Measurements from ENCODE around the gene LRRC25.
A peak's percentile ranks its signal among the peaks of the same experiment; 100 is the strongest.
"Not testable (repeated sequence)": the region's sequence is repeated elsewhere in the genome, so short reads cannot be mapped to it uniquely, and the experiment has no call there.

LRRC25 gene

DNA sequence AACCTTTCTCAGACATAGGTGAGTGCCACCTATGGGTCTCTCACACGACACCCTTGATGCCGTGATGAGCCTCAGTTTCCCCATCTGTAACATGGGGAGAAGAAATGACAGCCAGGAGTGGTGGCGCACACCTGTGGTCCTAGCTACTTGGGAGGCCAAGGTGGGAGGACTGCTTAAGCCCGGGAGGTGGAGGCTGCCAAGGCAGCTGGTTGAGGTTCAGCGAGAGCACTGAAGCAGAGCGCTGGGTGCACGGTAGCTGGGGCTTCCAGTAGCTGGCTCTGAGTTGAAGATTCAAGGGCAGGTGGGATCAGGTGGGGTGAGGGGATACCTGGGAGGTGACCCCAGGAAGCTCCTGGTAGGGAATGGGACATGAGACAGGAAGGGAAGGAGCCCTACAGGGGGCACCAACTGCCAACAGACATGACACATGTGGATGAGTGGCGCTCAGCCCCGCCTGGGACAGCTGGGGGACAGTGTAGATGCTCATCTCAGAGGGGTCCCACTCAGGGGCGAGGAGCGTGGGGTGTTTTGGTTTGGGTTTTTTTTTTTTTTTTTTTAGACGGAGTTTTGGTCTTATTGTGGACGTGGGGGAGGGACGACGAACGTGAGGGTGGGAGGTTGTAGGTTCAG, 15.3 kb upstream of the LRRC25 start:
- DNase-seq (ENCODE audit: low read depth, low spot score) = no peak
- TF ChIP-seq, protein P1, sequence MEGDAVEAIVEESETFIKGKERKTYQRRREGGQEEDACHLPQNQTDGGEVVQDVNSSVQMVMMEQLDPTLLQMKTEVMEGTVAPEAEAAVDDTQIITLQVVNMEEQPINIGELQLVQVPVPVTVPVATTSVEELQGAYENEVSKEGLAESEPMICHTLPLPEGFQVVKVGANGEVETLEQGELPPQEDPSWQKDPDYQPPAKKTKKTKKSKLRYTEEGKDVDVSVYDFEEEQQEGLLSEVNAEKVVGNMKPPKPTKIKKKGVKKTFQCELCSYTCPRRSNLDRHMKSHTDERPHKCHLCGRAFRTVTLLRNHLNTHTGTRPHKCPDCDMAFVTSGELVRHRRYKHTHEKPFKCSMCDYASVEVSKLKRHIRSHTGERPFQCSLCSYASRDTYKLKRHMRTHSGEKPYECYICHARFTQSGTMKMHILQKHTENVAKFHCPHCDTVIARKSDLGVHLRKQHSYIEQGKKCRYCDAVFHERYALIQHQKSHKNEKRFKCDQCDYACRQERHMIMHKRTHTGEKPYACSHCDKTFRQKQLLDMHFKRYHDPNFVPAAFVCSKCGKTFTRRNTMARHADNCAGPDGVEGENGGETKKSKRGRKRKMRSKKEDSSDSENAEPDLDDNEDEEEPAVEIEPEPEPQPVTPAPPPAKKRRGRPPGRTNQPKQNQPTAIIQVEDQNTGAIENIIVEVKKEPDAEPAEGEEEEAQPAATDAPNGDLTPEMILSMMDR (IDR thresholded peaks at IDR 0.05; ENCODE audit: low read depth, low read length) = no peak
- H3K4me3 ChIP-seq (ENCODE audit: low read depth, low read length) = no peak overlapping the region
- in situ Hi-C loops (cut with HindIII; ENCODE audit: low sequenced_read_pairs) = no loop called here

GRCh38 chr19:18408053-18408476, 10.6 kb upstream of the LRRC25 start:
- no peak overlapping the region for H3K4me3 ChIP-seq (ENCODE audit: low read depth, low read length)
- TF ChIP-seq, protein P1 (IDR thresholded peaks at IDR 0.05; ENCODE audit: low read depth, low read length) = peak; percentile 46
- in situ Hi-C loops (cut with HindIII; ENCODE audit: low sequenced_read_pairs) = no loop called here
- DNase-seq (ENCODE audit: low read depth, low spot score) = no peak

DNA sequence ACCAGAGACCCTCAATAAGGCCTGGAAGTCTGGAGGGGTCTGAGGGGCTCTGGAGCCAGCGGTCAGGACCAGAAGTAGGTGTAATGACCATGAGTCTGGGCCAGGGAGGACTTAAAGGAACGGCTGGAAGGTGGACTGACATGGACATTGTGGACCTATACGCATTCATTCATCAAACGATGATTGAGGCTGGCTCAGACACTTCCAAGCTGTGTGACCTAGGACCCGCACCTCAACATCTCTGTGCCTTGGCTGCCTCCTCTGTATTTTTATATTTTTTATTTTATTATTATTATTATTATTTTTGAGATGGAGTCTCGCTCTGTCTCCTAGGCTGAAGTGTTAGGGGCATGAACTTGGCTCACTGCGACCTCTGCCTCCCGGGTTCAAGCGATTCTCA, 9.3 kb upstream of the LRRC25 start:
- TF ChIP-seq, protein P1 (IDR thresholded peaks at IDR 0.05; ENCODE audit: low read depth, low read length) = no peak
- no peak overlapping the region for H3K4me3 ChIP-seq (ENCODE audit: low read depth, low read length)
- in situ Hi-C loops (cut with HindIII; ENCODE audit: low sequenced_read_pairs) = no loop called here
- no peak for DNase-seq (ENCODE audit: low read depth, low spot score)

DNA sequence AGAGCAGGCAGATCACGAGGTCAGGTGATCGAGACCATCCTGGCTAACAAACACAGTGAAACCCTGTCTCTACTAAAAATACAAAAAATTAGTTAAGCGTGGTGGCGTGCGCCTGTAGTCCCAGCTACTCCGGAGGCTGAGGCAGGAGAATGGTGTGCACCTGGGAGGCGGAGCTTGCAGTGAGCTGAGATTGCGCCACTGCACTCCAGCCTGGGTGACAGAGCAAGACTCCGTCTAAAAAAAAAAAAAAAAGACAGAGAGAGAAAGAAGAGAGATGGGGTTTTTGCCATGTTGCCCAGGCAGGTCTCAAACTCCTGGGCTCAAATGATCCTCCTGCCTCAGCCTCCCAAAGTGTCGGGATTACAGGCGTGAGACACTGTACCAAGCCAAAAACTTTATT, 8.3 kb upstream of the LRRC25 start:
- in situ Hi-C loops (cut with HindIII; ENCODE audit: low sequenced_read_pairs); DNase-seq (ENCODE audit: low read depth, low spot score); H3K4me3 ChIP-seq (ENCODE audit: low read depth, low read length): not testable (repeated sequence)

DNA sequence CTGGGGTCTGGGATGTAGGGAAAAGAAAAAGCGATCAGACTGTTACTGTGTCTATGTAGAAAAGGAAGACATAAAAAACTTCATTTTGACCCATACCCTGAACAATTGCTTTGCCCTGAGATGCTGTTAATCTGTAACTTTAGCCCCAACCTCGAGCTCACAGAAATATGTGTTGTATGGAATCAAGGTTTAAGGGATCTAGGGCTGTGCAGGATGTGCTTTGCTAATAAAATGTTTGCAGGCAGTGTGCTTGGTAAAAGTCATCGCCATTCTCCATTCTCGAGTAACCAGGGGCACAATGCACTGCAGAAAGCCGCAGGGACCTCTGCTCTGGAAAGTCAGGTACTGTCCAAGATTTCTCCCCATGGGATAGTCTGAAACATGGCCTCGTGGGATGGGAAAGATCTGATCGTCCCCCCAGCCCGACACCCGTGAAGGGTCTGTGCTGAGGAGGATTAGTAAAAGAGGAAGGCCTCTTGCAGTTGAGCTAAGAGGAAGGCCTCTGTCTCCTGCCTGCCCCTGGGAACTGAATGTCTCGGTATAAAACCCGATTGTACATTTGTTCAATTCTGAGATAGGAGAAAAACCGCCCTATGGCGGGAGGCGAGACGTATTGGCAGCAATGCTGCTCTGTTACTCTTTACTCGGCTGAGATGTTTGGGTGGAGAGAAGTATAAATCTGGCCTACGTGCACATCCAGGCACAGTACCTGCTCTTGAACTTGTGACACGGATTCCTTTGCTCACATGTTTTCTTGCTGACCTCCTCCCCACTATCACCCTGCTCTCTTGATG, 5.2 kb upstream of the LRRC25 start:
- H3K4me3 ChIP-seq (ENCODE audit: low read depth, low read length); in situ Hi-C loops (cut with HindIII; ENCODE audit: low sequenced_read_pairs); DNase-seq (ENCODE audit: low read depth, low spot score): not testable (repeated sequence)

- TF ChIP-seq, protein P1 (IDR thresholded peaks at IDR 0.05; ENCODE audit: low read depth, low read length) = peak; percentile 49
- in situ Hi-C loops (cut with HindIII; ENCODE audit: low sequenced_read_pairs) = no loop called here
- no peak overlapping the region for H3K4me3 ChIP-seq (ENCODE audit: low read depth, low read length)
- peak; percentile 57 for DNase-seq (ENCODE audit: low read depth, low spot score)
Observed at GRCh38 chr19:18401580-18402112, 4.2 kb upstream of the LRRC25 start.

DNA sequence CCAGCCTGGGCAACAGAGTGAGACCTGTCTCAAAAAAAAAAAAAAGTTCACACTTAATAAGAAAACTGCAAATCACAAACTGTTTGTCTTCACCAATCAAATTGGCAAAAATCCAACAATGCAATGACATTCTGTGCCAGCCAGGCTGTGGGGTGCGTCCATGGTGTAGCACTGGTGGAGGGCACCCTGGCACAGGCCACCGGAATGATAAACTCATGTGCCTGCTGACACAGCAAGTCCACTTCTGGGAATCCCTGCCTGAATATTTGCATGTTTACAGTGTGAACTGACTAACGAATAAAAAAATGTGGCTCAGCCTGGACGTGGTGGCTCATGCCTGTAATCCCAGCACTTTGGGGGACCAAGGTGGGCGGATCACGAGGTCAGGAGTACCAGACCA, 1.6 kb upstream of the LRRC25 start:
- no peak overlapping the region for H3K4me3 ChIP-seq (ENCODE audit: low read depth, low read length)
- in situ Hi-C loops (cut with HindIII; ENCODE audit: low sequenced_read_pairs) = no loop called here
- no peak for DNase-seq (ENCODE audit: low read depth, low spot score)
- TF ChIP-seq, protein P1 (IDR thresholded peaks at IDR 0.05; ENCODE audit: low read depth, low read length) = no peak

Data from astrocyte of the spinal cord (primary cell).